ENCODE results near the gene DDX51.

- no peak for TF ChIP-seq CTCF (IDR thresholded peaks at IDR 0.05)
- TF ChIP-seq ZFX (IDR thresholded peaks at IDR 0.05; ENCODE audit: borderline replicate concordance): no peak
Measured at GRCh38 chr12:132152411-132152821, 8.3 kb upstream of the DDX51 start.

Measured in 22Rv1 (cell line).